Left lobe of liver (tissue), 2 donors: ENCODE measurements around the gene PANK4. TPM values are rescaled to one million over a fixed set of nuclear protein-coding genes. Genes with fewer than 3 reads are reported as not detected.

Experiments used
- ATAC-seq: fragments of 200-7000 bp; cut with Tn5 transposase; one replicate; pipeline ENCODE4 v1.9.1; 2020; ENCODE audit warnings: mild to moderate bottlenecking, moderate library complexity
- DNase-seq: peaks from one replicate; pipeline ENCODE4 v3.0.0-alpha.2; 2020; ENCODE audit warnings: low spot score
- total RNA-seq: library from RNA; stranded (reverse); gene quantifications from one replicate; pipeline ENCODE4 v1.2.1, GENCODE V29; 2021
- donor health status: DM: no; HTN: no; CAD: no; lungs with moderate emphysema.
- donor health status: DM: no; HTN: yes; CAD: no.

PANK4 gene
- total RNA-seq, 1 donor from 2014 or later: 15.4 TPM

GRCh38 chr1:2483026-2483425, 43.4 kb downstream of the PANK4 start:
- ATAC-seq (no peak), DNase-seq (no peak)

- DNase-seq (no peak), ATAC-seq (no peak)
Observed at GRCh38 chr1:2482588-2482987, 43.8 kb downstream of the PANK4 start.

GRCh38 chr1:2481885-2482284, 44.5 kb downstream of the PANK4 start:
- DNase-seq: no peak
- ATAC-seq: no peak

GRCh38 chr1:2480986-2481364, 45.4 kb downstream of the PANK4 start:
- ATAC-seq: no peak
- DNase-seq: no peak

- DNase-seq (no peak), ATAC-seq (no peak)
Observed at GRCh38 chr1:2480236-2480985, 46.0 kb downstream of the PANK4 start.

- DNase-seq (no peak), ATAC-seq (no peak)
Observed at GRCh38 chr1:2479618-2480017, 46.8 kb downstream of the PANK4 start.

GRCh38 chr1:2479186-2479585, 47.2 kb downstream of the PANK4 start:
- DNase-seq: no peak
- no peak for ATAC-seq

- DNase-seq: peak; percentile 89
- ATAC-seq: peak; percentile 76
Observed at GRCh38 chr1:2477791-2478499, 48.5 kb downstream of the PANK4 start.

GRCh38 chr1:2477309-2477708, 49.1 kb downstream of the PANK4 start:
- ATAC-seq: no peak
- DNase-seq: no peak

GRCh38 chr1:2476061-2476999, 50.1 kb downstream of the PANK4 start, which contains the start of gene PLCH2:
Gene PLCH2 (plus strand): TSS chr1:2476289. CDS start chr1:2476589, 300 bp downstream.
- ATAC-seq: no peak
- no peak for DNase-seq

GRCh38 chr1:2475571-2475970, 50.8 kb downstream of the PANK4 start:
- peak; percentile 52 for ATAC-seq

GRCh38 chr1:2474933-2475371, 51.4 kb downstream of the PANK4 start:
- ATAC-seq: peak; percentile 85
- DNase-seq: peak; percentile 93

More at GRCh38 chr1:2475571-2475970, 50.8 kb downstream of the PANK4 start:
- DNase-seq: peak; percentile 68

GRCh38 chr1:2474104-2474844, 52.1 kb downstream of the PANK4 start:
- DNase-seq: no peak
- ATAC-seq: no peak

- DNase-seq (no peak), ATAC-seq (no peak)
Observed at GRCh38 chr1:2473198-2473597, 53.2 kb downstream of the PANK4 start.

- ATAC-seq: no peak
- no peak for DNase-seq
Observed at GRCh38 chr1:2472561-2473177, 53.7 kb downstream of the PANK4 start.

- DNase-seq (no peak), ATAC-seq (no peak)
Observed at GRCh38 chr1:2472109-2472508, 54.3 kb downstream of the PANK4 start.

- ATAC-seq (no peak), DNase-seq (no peak)
Observed at GRCh38 chr1:2471587-2472001, 54.8 kb downstream of the PANK4 start.

GRCh38 chr1:2471159-2471471, 55.3 kb downstream of the PANK4 start:
- DNase-seq: no peak
- ATAC-seq: no peak

- no peak for ATAC-seq
- DNase-seq: no peak
Observed at GRCh38 chr1:2470290-2471158, 55.9 kb downstream of the PANK4 start.
